AG04450 (cell line): ENCODE data around the gene GPC5. TPM values are rescaled to one million over a fixed set of nuclear protein-coding genes. Genes with fewer than 3 reads are reported as not detected.

ENCODE experiments used
- CTCF ChIA-PET: fragments of 300-600, 350-600 bp; formaldehyde crosslinking; extraction: SDS; loops from one replicate; lab custom pipeline; 2022; ENCODE audit warnings: antibody characterized with exemption, inconsistent platforms; lab: Charles Lee
- POLR2A ChIA-PET: fragments of 350-600 bp; formaldehyde crosslinking; extraction: SDS; loops from one replicate; lab custom pipeline; 2021; ENCODE audit warnings: antibody characterized with exemption, inconsistent platforms; lab: Yijun Ruan, JAX
- DNase-seq: peaks from one replicate; pipeline ENCODE4 v3.0.0-alpha.2; 2011; ENCODE audit warnings: low read depth, low spot score
- H3K27ac ChIP-seq: one replicate; pipeline ENCODE4 v1.5.1; 2012; ENCODE audit warnings: low read depth, low read length, control low read depth
- H3K27me3 ChIP-seq: one replicate; pipeline ENCODE4 v1.6.0; 2012; ENCODE audit warnings: low read length; ENCODE audit not compliant: control insufficient read depth, insufficient read depth
- H3K4me3 ChIP-seq: 2 replicates; pipeline ENCODE4 v1.5.1; 2011; ENCODE audit warnings: mild to moderate bottlenecking, low read depth, low read length, control low read depth
- H3K9me3 ChIP-seq: 2 replicates; pipeline ENCODE4 v1.5.1; 2012; ENCODE audit warnings: low read length; ENCODE audit not compliant: control insufficient read depth, insufficient read depth
- CTCF ChIP-seq: IDR thresholded peaks from 2 replicates; pipeline ENCODE4 v1.5.1; 2011; ENCODE audit warnings: low read depth, low read length, control low read depth, inconsistent platforms
- polyA plus RNA-seq: library from polyadenylated mRNA; depleted of rRNA; stranded (reverse); fragments of >200 nt; gene quantifications from 2 replicates; pipeline ENCODE4 v1.2.3, GENCODE V29; 2011

The GPC5 gene
- polyA plus RNA-seq, 1 experiment: 3.6 TPM

- TF ChIP-seq CTCF: no peak
- Histone ChIP-seq H3K27ac (no peak overlapping the region), H3K27me3 (no peaks in the 10 kb centered on the region), H3K4me3 (no peak overlapping the region), H3K9me3 (no peaks in the 10 kb centered on the region)
- ChIA-PET CTCF (interaction anchor here (0.9 kb wide), 1 partner anchor 15 kb away, joined by 3 read pairs; no protein-coding TSS in a partner anchor), POLR2A (no interaction called here)
- no peak for DNase-seq
Measured at GRCh38 chr13:92172191-92172590, 773.8 kb downstream of the GPC5 start.

DNA sequence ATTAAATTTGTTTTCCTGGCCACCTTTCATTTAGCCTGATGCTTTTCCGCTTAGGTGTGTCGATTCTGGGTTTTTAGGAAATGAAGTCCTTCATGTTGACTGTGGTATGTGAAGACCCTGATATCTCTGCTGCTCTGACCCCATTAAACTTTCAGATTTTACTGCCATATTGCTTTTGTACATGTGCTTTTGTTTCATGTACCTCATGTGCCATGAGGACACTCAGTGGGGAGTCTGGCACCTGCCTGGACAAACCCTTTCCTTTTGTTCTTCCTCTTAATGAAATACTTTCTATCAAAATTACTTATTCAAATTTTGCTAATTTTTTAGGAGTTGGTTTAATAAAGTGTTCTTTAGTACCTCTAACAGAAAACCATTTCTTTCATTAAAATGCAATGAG is 774.8 kb downstream of the GPC5 start:
- no peaks in the 10 kb centered on the region for H3K9me3 ChIP-seq
- CTCF ChIA-PET: interaction anchor here (0.9 kb wide), 1 partner anchor 14 kb away, joined by 3 read pairs; no protein-coding TSS in a partner anchor
- no peak for TF ChIP-seq CTCF
- no peak for DNase-seq
- H3K4me3 ChIP-seq: no peak overlapping the region
- no peak overlapping the region for H3K27ac ChIP-seq
- POLR2A ChIA-PET: no interaction called here
- no peaks in the 10 kb centered on the region for H3K27me3 ChIP-seq

GRCh38 chr13:92175330-92175729 is 776.9 kb downstream of the GPC5 start:
- Histone ChIP-seq H3K27me3 (no peaks in the 10 kb centered on the region), H3K9me3 (no peaks in the 10 kb centered on the region), H3K27ac (no peak overlapping the region), H3K4me3 (no peak overlapping the region)
- ChIA-PET CTCF (interaction anchor here (1.2 to 1.7 kb wide), 2 partner anchors 9 to 17 kb away, joined by 6 to 11 read pairs; no protein-coding TSS in a partner anchor), POLR2A (no interaction called here)
- peak; percentile 34 for DNase-seq
- TF ChIP-seq CTCF: peak; percentile 62

DNA sequence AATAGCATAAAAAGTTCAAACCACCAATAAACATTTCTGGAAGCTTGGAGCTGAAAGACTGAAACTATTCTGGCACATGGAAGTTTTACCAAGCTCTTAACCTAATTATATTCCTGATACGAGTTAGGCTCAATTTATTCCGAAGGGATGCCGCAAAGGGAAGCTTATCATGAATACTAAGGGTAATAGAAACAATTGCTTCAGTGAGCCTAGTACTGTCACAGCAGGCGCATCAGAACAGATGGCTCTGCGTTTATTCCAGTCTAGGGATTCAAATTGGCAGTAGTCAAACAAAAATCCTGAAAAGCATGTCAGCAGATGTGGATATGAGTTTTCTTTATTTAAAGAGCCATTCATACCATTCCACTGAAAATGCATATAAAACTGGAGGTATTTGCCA is 779.5 kb downstream of the GPC5 start:
- Histone ChIP-seq H3K27me3 (no peaks in the 10 kb centered on the region), H3K27ac (no peak overlapping the region), H3K9me3 (no peaks in the 10 kb centered on the region), H3K4me3 (no peak overlapping the region)
- CTCF ChIA-PET: interaction anchor here (2.5 kb wide), 1 partner anchor 10 kb away, joined by 20 read pairs; no protein-coding TSS in a partner anchor
- POLR2A ChIA-PET: no interaction called here
- no peak for DNase-seq
- TF ChIP-seq CTCF: no peak

DNA sequence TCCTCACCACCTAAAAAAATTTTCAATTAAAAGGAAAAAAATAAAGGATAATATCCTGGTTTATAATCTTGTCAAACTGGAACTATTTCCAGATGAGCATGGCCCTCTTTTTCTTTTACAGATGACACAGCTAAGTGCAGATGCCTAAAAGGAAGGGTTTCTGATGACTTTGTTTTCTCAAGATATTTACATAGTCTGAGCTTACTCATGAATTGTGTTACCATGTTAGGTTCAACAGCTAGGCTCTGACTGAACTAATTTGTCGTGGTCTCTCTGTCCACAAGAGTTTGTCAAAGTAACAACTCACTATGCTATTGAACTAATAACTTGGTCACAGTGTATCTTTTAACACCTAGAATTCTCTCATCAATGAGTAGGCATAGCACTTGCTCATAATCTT is 780.8 kb downstream of the GPC5 start:
- TF ChIP-seq CTCF: no peak
- ChIA-PET POLR2A (no interaction called here), CTCF (interaction anchor here (1.2 to 2.1 kb wide), 2 partner anchors 8 to 10 kb away, joined by 7 to 8 read pairs; no protein-coding TSS in a partner anchor)
- H3K4me3 ChIP-seq: no peak overlapping the region
- H3K9me3 ChIP-seq: no peaks in the 10 kb centered on the region
- no peak for DNase-seq
- no peak overlapping the region for H3K27ac ChIP-seq
- H3K27me3 ChIP-seq: no peaks in the 10 kb centered on the region
